ENCODE results near the gene OXCT1. TPM values are rescaled to one million over a fixed set of nuclear protein-coding genes. Genes with fewer than 3 reads are reported as not detected.

OXCT1 gene
- total and polyA plus RNA-seq, 2 donors from 2014 or later: 20.5 to 42.7 TPM

DNA sequence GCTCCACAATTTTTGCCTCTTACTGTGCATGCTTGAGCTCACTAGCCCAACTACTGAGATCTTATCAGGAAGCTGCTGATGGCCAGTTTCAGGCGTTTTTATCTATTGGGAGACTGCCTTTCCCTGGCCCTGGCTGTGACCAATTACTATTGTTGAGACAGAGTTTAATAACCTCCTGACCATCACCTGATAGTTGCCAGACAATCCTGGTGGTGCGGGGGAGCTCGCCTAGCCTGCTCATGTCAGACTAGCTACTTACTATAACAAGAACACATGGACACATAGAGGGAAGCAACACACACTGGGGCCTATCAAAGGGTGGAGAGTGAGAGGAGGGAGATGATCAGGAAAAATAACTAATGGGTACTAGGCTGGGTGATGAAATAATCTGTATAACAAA lies 13.0 kb upstream of the OXCT1 start:
- DNase-seq (peak in 1 of 5 donors; percentile 29), FAIRE-seq (no peak)
- no peak overlapping the region for H3K4me3 ChIP-seq (ENCODE audit: low read length in 3 of 3)
- intact Hi-C loops (cut with DNase I): no loop called here
- H3K27me3 ChIP-seq (ENCODE audit: control insufficient read depth, insufficient read depth, low read length): no peaks in the 10 kb centered on the region
- H3K9ac ChIP-seq (ENCODE audit: low read length in 3 of 3): no peak overlapping the region
- TF ChIP-seq, protein P1, sequence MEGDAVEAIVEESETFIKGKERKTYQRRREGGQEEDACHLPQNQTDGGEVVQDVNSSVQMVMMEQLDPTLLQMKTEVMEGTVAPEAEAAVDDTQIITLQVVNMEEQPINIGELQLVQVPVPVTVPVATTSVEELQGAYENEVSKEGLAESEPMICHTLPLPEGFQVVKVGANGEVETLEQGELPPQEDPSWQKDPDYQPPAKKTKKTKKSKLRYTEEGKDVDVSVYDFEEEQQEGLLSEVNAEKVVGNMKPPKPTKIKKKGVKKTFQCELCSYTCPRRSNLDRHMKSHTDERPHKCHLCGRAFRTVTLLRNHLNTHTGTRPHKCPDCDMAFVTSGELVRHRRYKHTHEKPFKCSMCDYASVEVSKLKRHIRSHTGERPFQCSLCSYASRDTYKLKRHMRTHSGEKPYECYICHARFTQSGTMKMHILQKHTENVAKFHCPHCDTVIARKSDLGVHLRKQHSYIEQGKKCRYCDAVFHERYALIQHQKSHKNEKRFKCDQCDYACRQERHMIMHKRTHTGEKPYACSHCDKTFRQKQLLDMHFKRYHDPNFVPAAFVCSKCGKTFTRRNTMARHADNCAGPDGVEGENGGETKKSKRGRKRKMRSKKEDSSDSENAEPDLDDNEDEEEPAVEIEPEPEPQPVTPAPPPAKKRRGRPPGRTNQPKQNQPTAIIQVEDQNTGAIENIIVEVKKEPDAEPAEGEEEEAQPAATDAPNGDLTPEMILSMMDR (IDR thresholded peaks at IDR 0.05; ENCODE audit: borderline replicate concordance, extremely low read depth, insufficient read depth): no peak
- H3K4me1 ChIP-seq (ENCODE audit: control insufficient read depth in 2 of 3, insufficient read depth in 2 of 3, low read depth in 1 of 3, low read length in 3 of 3): peaks cover 0 to 2% (median 0%) of the 10 kb centered on the region in 3 donors
- no peak overlapping the region for H3K27ac ChIP-seq (ENCODE audit: low read depth in 2 of 2, low read length in 2 of 2)
- no peaks in the 10 kb centered on the region for H3K36me3 ChIP-seq (ENCODE audit: control insufficient read depth in 2 of 3, insufficient read depth in 3 of 3, low read length in 3 of 3)
- no peaks in the 10 kb centered on the region for H3K9me3 ChIP-seq (ENCODE audit: control insufficient read depth in 2 of 3, insufficient read depth in 1 of 3, low read length in 3 of 3)

DNA sequence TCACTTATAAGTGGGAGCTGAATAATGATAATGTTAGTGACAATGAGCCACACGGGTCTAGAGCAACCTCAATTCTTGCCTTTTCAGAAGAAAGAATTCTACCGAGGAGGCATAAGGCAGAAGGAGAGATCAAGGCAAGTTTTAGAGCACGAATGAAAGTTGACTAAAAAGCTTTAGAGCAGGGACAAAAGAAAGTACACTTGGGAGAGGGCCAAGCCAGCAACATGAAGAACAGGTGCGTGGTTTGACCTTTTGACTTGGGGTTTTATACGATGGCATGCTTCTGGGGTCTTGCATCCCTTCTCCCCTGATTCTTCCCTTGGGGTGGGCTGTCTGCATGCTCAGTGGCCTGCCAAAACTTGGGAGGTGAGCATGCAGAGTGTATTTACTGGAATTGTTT lies 12.5 kb upstream of the OXCT1 start:
- no peak overlapping the region for H3K27ac ChIP-seq (ENCODE audit: low read depth in 2 of 2, low read length in 2 of 2)
- TF ChIP-seq, protein P1 (IDR thresholded peaks at IDR 0.05; ENCODE audit: borderline replicate concordance, extremely low read depth, insufficient read depth): no peak
- no peak for FAIRE-seq

DNA sequence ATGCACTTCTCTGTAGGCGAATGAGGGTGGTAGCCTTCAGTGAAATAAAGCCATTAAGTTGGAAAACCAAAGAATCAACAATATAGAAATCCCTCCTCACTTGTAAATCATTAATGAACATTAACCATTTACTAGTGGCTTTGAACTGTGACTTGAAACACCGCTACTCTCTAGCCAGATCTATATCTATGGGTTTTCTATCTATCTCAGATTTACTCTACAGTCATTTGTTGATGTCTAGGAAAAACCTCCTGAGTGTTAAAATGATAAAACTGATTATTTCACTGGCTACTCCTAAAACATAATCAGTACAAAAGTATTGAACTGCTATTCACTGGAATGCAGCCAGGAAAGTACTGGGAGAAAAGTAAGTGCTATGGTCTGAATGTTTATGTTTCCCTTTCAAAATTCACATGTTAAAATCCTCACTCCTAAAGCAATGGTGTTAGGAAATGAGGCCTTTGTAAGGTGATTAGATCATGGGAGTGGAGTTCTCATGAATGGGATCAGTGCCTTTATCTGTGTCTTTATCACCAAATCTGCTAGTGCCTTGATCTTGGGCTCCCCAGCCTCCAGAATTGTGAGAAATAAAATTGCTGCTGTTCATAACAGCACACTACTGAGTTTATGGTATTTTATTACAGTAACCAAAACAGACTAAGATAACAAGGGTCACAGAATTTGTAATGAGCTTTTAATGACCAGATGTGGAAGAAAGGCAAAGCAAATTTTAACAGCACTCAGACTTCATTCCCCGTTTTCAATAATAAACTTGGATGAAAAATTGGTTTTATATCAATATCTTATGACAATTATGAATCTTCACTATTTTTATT lies 8.6 kb upstream of the OXCT1 start:
- Histone ChIP-seq H3K27ac (ENCODE audit: low read depth in 2 of 2, low read length in 2 of 2) (no peak overlapping the region), H3K27me3 (ENCODE audit: control insufficient read depth, insufficient read depth, low read length) (no peaks in the 10 kb centered on the region), H3K4me1 (ENCODE audit: control insufficient read depth in 2 of 3, insufficient read depth in 2 of 3, low read depth in 1 of 3, low read length in 3 of 3) (peaks cover 0 to 2% (median 0%) of the 10 kb centered on the region in 3 donors), H3K9me3 (ENCODE audit: control insufficient read depth in 2 of 3, insufficient read depth in 1 of 3, low read length in 3 of 3) (no peaks in the 10 kb centered on the region), H3K4me3 (ENCODE audit: low read length in 3 of 3) (no peak overlapping the region), H3K9ac (ENCODE audit: low read length in 3 of 3) (no peak overlapping the region), H3K36me3 (ENCODE audit: control insufficient read depth in 2 of 3, insufficient read depth in 3 of 3, low read length in 3 of 3) (no peaks in the 10 kb centered on the region)
- FAIRE-seq: no peak
- peak in 2 of 5 donors; percentile 49 to 63 for DNase-seq
- intact Hi-C loops (cut with DNase I): no loop called here
- TF ChIP-seq, protein P1 (IDR thresholded peaks at IDR 0.05; ENCODE audit: borderline replicate concordance, extremely low read depth, insufficient read depth): no peak

More for the DNA sequence above, 12.5 kb upstream of the OXCT1 start:
- no peak for DNase-seq
- intact Hi-C loops (cut with DNase I): no loop called here
- no peak overlapping the region for H3K9ac ChIP-seq (ENCODE audit: low read length in 3 of 3)
- no peaks in the 10 kb centered on the region for H3K27me3 ChIP-seq (ENCODE audit: control insufficient read depth, insufficient read depth, low read length)
- no peaks in the 10 kb centered on the region for H3K36me3 ChIP-seq (ENCODE audit: control insufficient read depth in 2 of 3, insufficient read depth in 3 of 3, low read length in 3 of 3)
- H3K4me3 ChIP-seq (ENCODE audit: low read length in 3 of 3): no peak overlapping the region
- peaks cover 0 to 2% (median 0%) of the 10 kb centered on the region in 3 donors for H3K4me1 ChIP-seq (ENCODE audit: control insufficient read depth in 2 of 3, insufficient read depth in 2 of 3, low read depth in 1 of 3, low read length in 3 of 3)
- no peaks in the 10 kb centered on the region for H3K9me3 ChIP-seq (ENCODE audit: control insufficient read depth in 2 of 3, insufficient read depth in 1 of 3, low read length in 3 of 3)
